ENCODE data around the gene DPPA3.

- TF ChIP-seq POLR2A (IDR thresholded peaks at IDR 0.05) (no peak), EP300 (IDR thresholded peaks at IDR 0.05) (no peak)
- TF ChIP-seq, protein P1, sequence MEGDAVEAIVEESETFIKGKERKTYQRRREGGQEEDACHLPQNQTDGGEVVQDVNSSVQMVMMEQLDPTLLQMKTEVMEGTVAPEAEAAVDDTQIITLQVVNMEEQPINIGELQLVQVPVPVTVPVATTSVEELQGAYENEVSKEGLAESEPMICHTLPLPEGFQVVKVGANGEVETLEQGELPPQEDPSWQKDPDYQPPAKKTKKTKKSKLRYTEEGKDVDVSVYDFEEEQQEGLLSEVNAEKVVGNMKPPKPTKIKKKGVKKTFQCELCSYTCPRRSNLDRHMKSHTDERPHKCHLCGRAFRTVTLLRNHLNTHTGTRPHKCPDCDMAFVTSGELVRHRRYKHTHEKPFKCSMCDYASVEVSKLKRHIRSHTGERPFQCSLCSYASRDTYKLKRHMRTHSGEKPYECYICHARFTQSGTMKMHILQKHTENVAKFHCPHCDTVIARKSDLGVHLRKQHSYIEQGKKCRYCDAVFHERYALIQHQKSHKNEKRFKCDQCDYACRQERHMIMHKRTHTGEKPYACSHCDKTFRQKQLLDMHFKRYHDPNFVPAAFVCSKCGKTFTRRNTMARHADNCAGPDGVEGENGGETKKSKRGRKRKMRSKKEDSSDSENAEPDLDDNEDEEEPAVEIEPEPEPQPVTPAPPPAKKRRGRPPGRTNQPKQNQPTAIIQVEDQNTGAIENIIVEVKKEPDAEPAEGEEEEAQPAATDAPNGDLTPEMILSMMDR (IDR thresholded peaks at IDR 0.05): no peak
These were observed 37.6 kb downstream of the DPPA3 start for GRCh38 chr12:7748852-7749251.
